ENCODE measurements around the gene BABAM1. TPM values are rescaled to one million over a fixed set of nuclear protein-coding genes. Genes with fewer than 3 reads are reported as not detected.

BABAM1 gene
- total and polyA plus RNA-seq, 9 of the 15 experiments (the other 6 are each of a cell fraction or from before 2014, with no cell fraction given), result 14.7 to 160 (median 113) TPM

DNA sequence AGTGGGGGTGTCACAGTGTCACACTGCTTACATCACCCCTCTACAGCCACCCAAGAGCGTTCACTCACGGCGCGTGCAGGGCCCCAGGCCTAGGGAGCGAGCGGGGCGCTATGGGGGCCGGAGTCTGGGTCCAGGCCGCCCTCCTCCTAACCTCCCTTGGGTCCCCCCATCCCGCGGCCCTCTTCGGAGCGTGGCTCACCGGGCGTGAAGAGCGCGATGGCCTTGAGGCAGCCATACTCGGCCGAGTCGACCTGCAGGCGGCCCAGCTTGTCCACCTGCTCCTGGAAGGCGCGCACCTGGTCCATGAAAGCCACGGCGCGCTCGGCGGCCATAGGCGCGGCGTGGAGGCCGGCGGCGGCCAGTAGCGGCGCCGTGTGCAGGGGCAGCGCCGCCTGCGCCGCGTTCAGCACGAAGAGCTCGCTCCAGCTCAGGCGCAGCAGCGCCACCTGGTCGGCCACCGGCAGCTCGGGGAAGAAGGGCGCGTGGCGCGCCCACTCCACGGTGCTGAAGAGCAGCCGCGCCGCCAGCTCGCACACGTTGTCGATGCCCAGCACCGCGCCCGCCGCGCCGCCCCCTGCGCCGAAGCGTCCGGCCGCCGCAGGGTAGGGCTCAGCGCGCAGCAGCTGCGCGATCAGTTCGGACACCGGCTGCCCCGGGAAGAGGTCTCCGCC is 31.8 kb upstream of the BABAM1 start:
- peak; percentile 41 to 87 (median 48) for DNase-seq (ENCODE audit: extremely low read depth in 1 of 4, low spot score in 3 of 4)
- ChIA-PET POLR2A (interaction anchor here (0.6 to 11.3 kb wide), 14 partner anchors 10 to 179 kb away, joined by 3 to 129 read pairs (median 4); partner anchors contain the start of genes NR2F6, OCEL1 and USE1), CTCF (ENCODE audit: low intra/inter-chr PET ratio) (interaction anchor here (1.1 kb wide), 1 partner anchor 32 kb away, joined by 3 read pairs; no protein-coding TSS in a partner anchor)
- no TSS peak for BruUV-seq (replicated peaks)
- FAIRE-seq, result no peak
- Histone ChIP-seq H2AFZ (ENCODE audit: low read depth, low read length) (peak overlapping the region; percentile 76), H3K79me2 (ENCODE audit: control insufficient read depth, insufficient read depth, low read length) (peaks cover 59% of the 10 kb centered on the region), H3K27ac (ENCODE audit: extremely low read depth, low read depth, low read length) (peak overlapping the region; percentile 87), H3K9me3 (replicated peaks; ENCODE audit: control insufficient read depth, insufficient read depth, low read depth, low read length) (no peaks in the 10 kb centered on the region), H3K4me3 (peak overlapping the region; percentile 77), H3K4me2 (ENCODE audit: insufficient read depth, low read length) (peak overlapping the region; percentile 98), H3K4me1 (replicated peaks in 1 of 2; ENCODE audit: control insufficient read depth in 2 of 2, insufficient read depth in 2 of 2, low read length in 2 of 2) (peaks cover 18 to 43% of the 10 kb centered on the region in 2 experiments), H3K36me3 (ENCODE audit: control insufficient read depth, insufficient read depth, low read length) (peaks cover 70% of the 10 kb centered on the region; the same call in 2 of the 3 replicates), H3K27me3 (ENCODE audit: control insufficient read depth in 2 of 2, insufficient read depth in 2 of 2, low read length in 2 of 2) (no peaks in the 10 kb centered on the region), H3K9ac (ENCODE audit: insufficient read depth in 1 of 2, low read depth in 2 of 2, low read length in 2 of 2) (peak overlapping the region; percentile 82 to 92), H4K20me1 (replicated peaks; ENCODE audit: control insufficient read depth, insufficient read depth, low read length) (peaks cover 10% of the 10 kb centered on the region; the same call in 1 of the 2 replicates), H3K9me1 (ENCODE audit: control insufficient read depth, insufficient read depth, low read length) (no peaks in the 10 kb centered on the region)
- ATAC-seq, result peak; percentile 88
- in situ Hi-C loops (cut with MboI), result no loop called here
- intact Hi-C loops (cut with micrococcal nuclease), result loop anchor here (1.0 kb wide), 1 partner anchor 8 kb away; no protein-coding TSS in a partner anchor
- under 1% methylated on average over 41 of the region's 80 CpGs for WGBS (ENCODE audit: insufficient coverage, low coverage, missing lambda C conversion rate)
- TF ChIP-seq TEAD4 (IDR thresholded peaks at IDR 0.05; ENCODE audit: low read length) (no peak), TEAD4 (CRISPR knock-in tag; IDR thresholded peaks at IDR 0.05; ENCODE audit: borderline replicate concordance) (peak; percentile 53; the same call in 1 of the 2 replicates), ERF (CRISPR knock-in tag; IDR thresholded peaks at IDR 0.05) (0 out of 2 replicates have a peak, but pooled peaks have one; percentile 68), PHF21A (IDR thresholded peaks at IDR 0.05; ENCODE audit: borderline replicate concordance, low read depth) (no peak), SPI1 (IDR thresholded peaks at IDR 0.05; ENCODE audit: borderline replicate concordance, low read depth, low read length) (no peak), DNMT1 (IDR thresholded peaks at IDR 0.05) (no peak)
- TF ChIP-seq, protein P1, sequence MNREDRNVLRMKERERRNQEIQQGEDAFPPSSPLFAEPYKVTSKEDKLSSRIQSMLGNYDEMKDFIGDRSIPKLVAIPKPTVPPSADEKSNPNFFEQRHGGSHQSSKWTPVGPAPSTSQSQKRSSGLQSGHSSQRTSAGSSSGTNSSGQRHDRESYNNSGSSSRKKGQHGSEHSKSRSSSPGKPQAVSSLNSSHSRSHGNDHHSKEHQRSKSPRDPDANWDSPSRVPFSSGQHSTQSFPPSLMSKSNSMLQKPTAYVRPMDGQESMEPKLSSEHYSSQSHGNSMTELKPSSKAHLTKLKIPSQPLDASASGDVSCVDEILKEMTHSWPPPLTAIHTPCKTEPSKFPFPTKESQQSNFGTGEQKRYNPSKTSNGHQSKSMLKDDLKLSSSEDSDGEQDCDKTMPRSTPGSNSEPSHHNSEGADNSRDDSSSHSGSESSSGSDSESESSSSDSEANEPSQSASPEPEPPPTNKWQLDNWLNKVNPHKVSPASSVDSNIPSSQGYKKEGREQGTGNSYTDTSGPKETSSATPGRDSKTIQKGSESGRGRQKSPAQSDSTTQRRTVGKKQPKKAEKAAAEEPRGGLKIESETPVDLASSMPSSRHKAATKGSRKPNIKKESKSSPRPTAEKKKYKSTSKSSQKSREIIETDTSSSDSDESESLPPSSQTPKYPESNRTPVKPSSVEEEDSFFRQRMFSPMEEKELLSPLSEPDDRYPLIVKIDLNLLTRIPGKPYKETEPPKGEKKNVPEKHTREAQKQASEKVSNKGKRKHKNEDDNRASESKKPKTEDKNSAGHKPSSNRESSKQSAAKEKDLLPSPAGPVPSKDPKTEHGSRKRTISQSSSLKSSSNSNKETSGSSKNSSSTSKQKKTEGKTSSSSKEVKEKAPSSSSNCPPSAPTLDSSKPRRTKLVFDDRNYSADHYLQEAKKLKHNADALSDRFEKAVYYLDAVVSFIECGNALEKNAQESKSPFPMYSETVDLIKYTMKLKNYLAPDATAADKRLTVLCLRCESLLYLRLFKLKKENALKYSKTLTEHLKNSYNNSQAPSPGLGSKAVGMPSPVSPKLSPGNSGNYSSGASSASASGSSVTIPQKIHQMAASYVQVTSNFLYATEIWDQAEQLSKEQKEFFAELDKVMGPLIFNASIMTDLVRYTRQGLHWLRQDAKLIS (CRISPR knock-in tag; IDR thresholded peaks at IDR 0.05), result no peak
- TF ChIP-seq, protein P2, sequence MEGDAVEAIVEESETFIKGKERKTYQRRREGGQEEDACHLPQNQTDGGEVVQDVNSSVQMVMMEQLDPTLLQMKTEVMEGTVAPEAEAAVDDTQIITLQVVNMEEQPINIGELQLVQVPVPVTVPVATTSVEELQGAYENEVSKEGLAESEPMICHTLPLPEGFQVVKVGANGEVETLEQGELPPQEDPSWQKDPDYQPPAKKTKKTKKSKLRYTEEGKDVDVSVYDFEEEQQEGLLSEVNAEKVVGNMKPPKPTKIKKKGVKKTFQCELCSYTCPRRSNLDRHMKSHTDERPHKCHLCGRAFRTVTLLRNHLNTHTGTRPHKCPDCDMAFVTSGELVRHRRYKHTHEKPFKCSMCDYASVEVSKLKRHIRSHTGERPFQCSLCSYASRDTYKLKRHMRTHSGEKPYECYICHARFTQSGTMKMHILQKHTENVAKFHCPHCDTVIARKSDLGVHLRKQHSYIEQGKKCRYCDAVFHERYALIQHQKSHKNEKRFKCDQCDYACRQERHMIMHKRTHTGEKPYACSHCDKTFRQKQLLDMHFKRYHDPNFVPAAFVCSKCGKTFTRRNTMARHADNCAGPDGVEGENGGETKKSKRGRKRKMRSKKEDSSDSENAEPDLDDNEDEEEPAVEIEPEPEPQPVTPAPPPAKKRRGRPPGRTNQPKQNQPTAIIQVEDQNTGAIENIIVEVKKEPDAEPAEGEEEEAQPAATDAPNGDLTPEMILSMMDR (IDR thresholded peaks at IDR 0.05 in 2 of 3, conservative IDR thresholded peaks at IDR 0.05 in 1 of 3; ENCODE audit: insufficient read depth in 2 of 3, low read depth in 1 of 3, low read length in 3 of 3), result peak; percentile 48 to 94 (median 74); a peak in 5 of 6 replicates

All from K562 (cell line).